Central memory CD8-positive, alpha-beta T cell (primary cell): ENCODE measurements around the gene SPAST.
"Not testable (repeated sequence)": the region's sequence is repeated elsewhere in the genome, so short reads cannot be mapped to it uniquely, and the experiment has no call there.

ENCODE experiments used
- ATAC-seq: fragments of 150-1000 bp; cut with Tn5 transposase; replicated peaks from 2 replicates; pipeline ENCODE4 v1.10.0; 2022; ENCODE audit warnings: mild to moderate bottlenecking, moderate FRiP score, moderate number of reproducible peaks; ENCODE audit not compliant: poor library complexity, severe bottlenecking; ENCODE audit errors: extremely low read depth
- DNase-seq, 2 donors: peaks; one replicate each; pipeline ENCODE4 v3.0.0; 2021; ENCODE audit warnings: low spot score in 2 of 2
- H3K27ac Mint-ChIP-seq: one replicate; pipeline ENCODE4 v1.8.0; 2022; ENCODE audit warnings: low read depth, mild to moderate bottlenecking, moderate library complexity, mixed read lengths
- H3K27me3 Mint-ChIP-seq: one replicate; pipeline ENCODE4 v1.8.0; 2022; ENCODE audit warnings: mixed read lengths
- H3K36me3 Mint-ChIP-seq: one replicate; pipeline ENCODE4 v1.8.0; 2022; ENCODE audit warnings: mild to moderate bottlenecking, moderate library complexity, mixed read lengths; ENCODE audit not compliant: insufficient read depth
- H3K4me1 Mint-ChIP-seq: one replicate; pipeline ENCODE4 v1.8.0; 2022; ENCODE audit warnings: mixed read lengths
- H3K4me3 Mint-ChIP-seq: one replicate; pipeline ENCODE4 v1.8.0; 2022; ENCODE audit warnings: mild to moderate bottlenecking, moderate library complexity, mixed read lengths
- H3K9me3 Mint-ChIP-seq: one replicate; pipeline ENCODE4 v1.8.0; 2022; ENCODE audit warnings: mixed read lengths

Gene SPAST

GRCh38 chr2:32136097-32136496 lies 72.7 kb downstream of the SPAST start:
- H3K27me3 Mint-ChIP-seq, result no peaks in the 10 kb centered on the region
- no peak overlapping the region for H3K27ac Mint-ChIP-seq
- H3K36me3 Mint-ChIP-seq, result peaks cover 41% of the 10 kb centered on the region
- H3K4me3 Mint-ChIP-seq, result no peak overlapping the region
- DNase-seq, result no peak
- no peaks in the 10 kb centered on the region for H3K9me3 Mint-ChIP-seq
- H3K4me1 Mint-ChIP-seq, result no peaks in the 10 kb centered on the region
- no peak for ATAC-seq

GRCh38 chr2:32151544-32151943 lies 88.2 kb downstream of the SPAST start:
- not testable (repeated sequence) for H3K4me1 Mint-ChIP-seq, ATAC-seq, H3K27ac Mint-ChIP-seq, H3K27me3 Mint-ChIP-seq, H3K9me3 Mint-ChIP-seq, H3K4me3 Mint-ChIP-seq, DNase-seq
- peaks cover 21% of the 10 kb centered on the region for H3K36me3 Mint-ChIP-seq

DNA sequence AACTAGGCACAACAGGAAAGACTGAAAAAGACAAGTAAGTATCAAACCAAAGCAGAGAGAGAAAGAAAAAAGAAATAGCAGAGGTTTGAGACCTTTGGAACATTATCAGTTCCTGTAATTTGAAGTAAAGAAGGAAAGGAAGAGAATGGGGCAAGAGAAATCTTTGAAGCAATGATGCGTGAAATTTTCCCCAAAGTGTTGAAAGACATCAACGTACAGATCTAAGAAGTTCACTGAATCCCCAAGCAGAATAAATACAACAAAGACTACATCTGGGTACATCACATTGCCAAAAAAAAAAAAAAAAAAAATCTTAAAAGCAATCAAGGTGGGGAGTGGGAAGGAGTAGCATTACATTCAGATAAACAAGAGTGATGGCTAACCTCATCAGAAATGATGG lies 96.3 kb downstream of the SPAST start:
- no peaks in the 10 kb centered on the region for H3K9me3 Mint-ChIP-seq
- peaks cover 8% of the 10 kb centered on the region for H3K36me3 Mint-ChIP-seq
- H3K27ac Mint-ChIP-seq, result no peak overlapping the region

DNA sequence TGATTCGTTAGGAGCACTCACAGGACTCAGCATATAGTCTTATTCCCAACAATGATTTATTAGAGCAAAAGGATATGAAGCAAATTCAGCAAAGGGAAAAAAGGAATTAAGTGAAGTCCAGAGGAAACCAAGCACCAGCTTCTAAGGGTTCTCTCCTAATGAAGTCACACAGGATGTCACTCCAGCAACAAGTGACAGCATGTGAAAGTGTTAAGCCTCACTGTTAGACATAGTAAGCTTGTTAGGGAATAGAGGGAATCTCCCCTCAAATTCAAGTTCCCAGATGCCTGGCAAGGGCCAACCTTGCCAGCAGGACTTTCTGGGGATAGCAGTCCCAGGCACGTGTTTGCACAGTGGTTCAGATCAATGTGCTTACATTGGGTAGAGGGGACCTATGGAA lies 97.9 kb downstream of the SPAST start:
- H3K4me1 Mint-ChIP-seq, result peaks cover 18% of the 10 kb centered on the region
- no peak overlapping the region for H3K4me3 Mint-ChIP-seq
- H3K36me3 Mint-ChIP-seq, result peaks cover 9% of the 10 kb centered on the region
- H3K27ac Mint-ChIP-seq, result no peak overlapping the region
- no peaks in the 10 kb centered on the region for H3K27me3 Mint-ChIP-seq
- DNase-seq, result no peak
- H3K9me3 Mint-ChIP-seq, result no peaks in the 10 kb centered on the region
- no peak for ATAC-seq

More for the DNA sequence above, 96.3 kb downstream of the SPAST start:
- no peak for DNase-seq
- H3K27me3 Mint-ChIP-seq, result no peaks in the 10 kb centered on the region
- no peak overlapping the region for H3K4me3 Mint-ChIP-seq
- ATAC-seq, result no peak
- peaks cover 3% of the 10 kb centered on the region for H3K4me1 Mint-ChIP-seq

GRCh38 chr2:32164254-32164653 lies 100.9 kb downstream of the SPAST start:
- Mint-ChIP-seq H3K27ac (peak overlapping the region; percentile 94), H3K36me3 (peaks cover 14% of the 10 kb centered on the region), H3K4me1 (peaks cover 39% of the 10 kb centered on the region)
- DNase-seq, H3K4me3 Mint-ChIP-seq, ATAC-seq, H3K9me3 Mint-ChIP-seq, H3K27me3 Mint-ChIP-seq: not testable (repeated sequence)

DNA sequence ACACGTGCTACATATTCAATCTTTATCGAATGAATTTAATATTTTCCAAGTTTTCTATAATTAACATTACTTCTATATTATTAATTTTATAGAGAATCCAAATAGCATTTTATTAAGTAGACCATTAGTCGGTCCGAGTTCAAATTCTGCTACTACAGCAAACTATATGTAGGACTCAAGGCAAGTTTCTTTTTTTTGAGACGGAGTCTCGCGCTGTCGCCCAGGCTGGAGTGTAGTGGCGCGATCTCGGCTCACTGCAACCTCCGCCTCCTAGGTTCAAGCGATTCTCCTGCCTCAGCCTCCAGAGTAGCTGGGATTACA lies 101.6 kb downstream of the SPAST start:
- Mint-ChIP-seq H3K4me3 (peak overlapping the region; percentile 100), H3K4me1 (peaks cover 39% of the 10 kb centered on the region), H3K27ac (peak overlapping the region; percentile 94), H3K36me3 (peaks cover 14% of the 10 kb centered on the region)
- DNase-seq, H3K27me3 Mint-ChIP-seq, H3K9me3 Mint-ChIP-seq: not testable (repeated sequence)
- ATAC-seq, result peak; percentile 11

DNA sequence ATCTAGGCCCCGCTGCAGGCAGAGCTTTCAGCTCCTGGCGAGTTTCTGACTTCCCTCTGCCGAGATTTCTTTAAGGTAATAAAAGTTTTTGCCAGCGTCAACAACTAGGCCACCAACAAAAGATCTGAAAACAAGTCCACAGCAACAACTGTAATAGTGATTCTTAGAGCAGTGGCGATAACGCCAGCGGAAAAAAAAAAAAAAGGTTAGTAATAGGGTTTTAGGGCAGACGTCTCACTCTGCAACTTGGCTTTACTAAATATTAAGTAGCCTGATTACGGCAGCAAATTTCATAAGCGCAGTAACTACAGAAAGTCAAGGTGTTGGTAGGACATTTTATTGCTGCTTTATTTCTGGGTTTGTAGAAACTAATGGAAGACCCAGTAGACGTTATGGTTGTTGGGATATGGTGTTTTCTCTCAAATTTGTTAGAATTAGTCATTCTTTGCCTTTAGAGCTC lies 102.8 kb downstream of the SPAST start:
- peak; percentile 22 for ATAC-seq

GRCh38 chr2:32168513-32168912 lies 105.2 kb downstream of the SPAST start:
- Mint-ChIP-seq H3K27ac (peak overlapping the region; percentile 35), H3K27me3 (no peaks in the 10 kb centered on the region), H3K9me3 (no peaks in the 10 kb centered on the region), H3K4me3 (no peak overlapping the region), H3K36me3 (peaks cover 25% of the 10 kb centered on the region), H3K4me1 (peaks cover 55% of the 10 kb centered on the region)
- ATAC-seq, result no peak
- DNase-seq, result no peak

More for the DNA sequence above, 102.8 kb downstream of the SPAST start:
- peaks cover 14% of the 10 kb centered on the region for H3K36me3 Mint-ChIP-seq
- H3K27ac Mint-ChIP-seq, result peak overlapping the region; percentile 94
- peaks cover 39% of the 10 kb centered on the region for H3K4me1 Mint-ChIP-seq
- DNase-seq, result peak in 1 of 2 donors; percentile 12
- peak overlapping the region; percentile 100 for H3K4me3 Mint-ChIP-seq
- no peaks in the 10 kb centered on the region for H3K27me3 Mint-ChIP-seq
- no peaks in the 10 kb centered on the region for H3K9me3 Mint-ChIP-seq

DNA sequence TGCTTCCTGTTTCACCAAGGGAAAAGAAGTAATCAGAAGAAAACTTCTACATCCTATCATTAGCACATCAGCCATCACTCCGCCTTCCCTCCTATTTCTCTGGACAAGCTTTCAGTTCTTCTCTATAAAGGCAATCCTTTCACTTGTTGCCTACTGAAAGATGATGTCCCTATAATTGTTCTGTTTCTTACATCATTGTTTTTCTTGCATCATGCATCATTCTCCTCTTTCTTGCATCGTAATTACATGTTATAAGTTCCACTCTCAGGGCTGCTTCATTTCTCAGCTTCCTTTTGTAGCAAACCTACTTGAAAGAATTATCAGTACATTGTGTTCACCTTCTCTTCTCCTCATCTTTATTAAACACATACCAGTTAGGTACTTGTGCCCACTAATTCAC lies 109.5 kb downstream of the SPAST start:
- Mint-ChIP-seq H3K4me1 (peaks cover 21% of the 10 kb centered on the region), H3K4me3 (no peak overlapping the region), H3K36me3 (peaks cover 37% of the 10 kb centered on the region), H3K9me3 (no peaks in the 10 kb centered on the region), H3K27ac (peak overlapping the region; percentile 7), H3K27me3 (no peaks in the 10 kb centered on the region)
- no peak for ATAC-seq
- no peak for DNase-seq

DNA sequence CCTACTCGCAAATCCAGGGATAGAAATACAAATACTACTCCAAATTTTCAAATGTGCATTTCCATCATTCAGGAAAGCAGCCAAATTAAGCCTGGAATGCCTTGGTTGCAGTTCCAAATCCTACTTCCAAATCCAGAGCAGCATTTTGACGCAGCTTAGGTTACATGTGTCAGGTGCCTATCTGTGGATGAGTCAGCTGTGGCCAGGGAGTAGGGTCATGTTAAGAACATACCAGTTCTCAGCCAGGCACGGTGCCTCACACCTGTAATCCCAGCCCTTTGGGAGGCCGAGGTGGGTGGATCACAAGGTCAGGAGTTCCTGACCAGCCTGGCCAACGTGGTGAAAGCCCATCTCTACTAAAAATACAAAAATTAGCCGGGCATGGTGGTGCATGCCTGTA lies 119.3 kb downstream of the SPAST start:
- H3K36me3 Mint-ChIP-seq, result peaks cover 36% of the 10 kb centered on the region

GRCh38 chr2:32189011-32189410 lies 125.7 kb downstream of the SPAST start:
- no peak for DNase-seq
- H3K27me3 Mint-ChIP-seq, result no peaks in the 10 kb centered on the region
- no peak for ATAC-seq
- peaks cover 31% of the 10 kb centered on the region for H3K36me3 Mint-ChIP-seq
- no peak overlapping the region for H3K4me3 Mint-ChIP-seq
- H3K27ac Mint-ChIP-seq, result no peak overlapping the region
- H3K9me3 Mint-ChIP-seq, result no peaks in the 10 kb centered on the region
- peaks cover 18% of the 10 kb centered on the region for H3K4me1 Mint-ChIP-seq

More for the DNA sequence above, 119.3 kb downstream of the SPAST start:
- H3K4me3 Mint-ChIP-seq, result no peak overlapping the region
- H3K4me1 Mint-ChIP-seq, result no peaks in the 10 kb centered on the region
- H3K27ac Mint-ChIP-seq, result no peak overlapping the region
- no peaks in the 10 kb centered on the region for H3K9me3 Mint-ChIP-seq
- DNase-seq (no peak), ATAC-seq (no peak)
- no peaks in the 10 kb centered on the region for H3K27me3 Mint-ChIP-seq

GRCh38 chr2:32192418-32192817 lies 129.1 kb downstream of the SPAST start:
- no peak for DNase-seq
- H3K9me3 Mint-ChIP-seq, result no peaks in the 10 kb centered on the region
- no peak overlapping the region for H3K4me3 Mint-ChIP-seq
- peaks cover 18% of the 10 kb centered on the region for H3K4me1 Mint-ChIP-seq
- no peaks in the 10 kb centered on the region for H3K27me3 Mint-ChIP-seq
- no peak overlapping the region for H3K27ac Mint-ChIP-seq
- ATAC-seq, result no peak
- peaks cover 19% of the 10 kb centered on the region for H3K36me3 Mint-ChIP-seq

DNA sequence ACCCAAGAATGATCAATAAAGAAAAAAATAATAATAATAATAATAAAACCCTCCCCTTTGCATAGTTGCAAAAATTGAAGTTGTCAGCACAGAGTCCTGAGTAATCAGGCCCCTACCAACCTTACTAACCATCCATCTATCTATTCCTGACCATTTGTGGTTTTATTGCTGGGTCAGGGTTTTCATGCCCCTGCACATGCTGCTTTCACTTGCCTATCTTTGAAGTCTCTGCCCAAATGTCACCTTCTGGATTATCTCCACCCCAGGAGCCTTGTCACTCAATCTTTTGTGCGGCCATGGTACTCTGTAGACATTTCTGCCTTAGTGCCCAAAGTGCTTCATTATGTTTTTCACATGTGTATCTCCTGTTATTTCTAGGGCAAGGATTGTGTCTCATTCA lies 137.5 kb downstream of the SPAST start:
- H3K4me3 Mint-ChIP-seq, result no peak overlapping the region
- no peak overlapping the region for H3K27ac Mint-ChIP-seq
- H3K36me3 Mint-ChIP-seq, result peaks cover 21% of the 10 kb centered on the region
- no peaks in the 10 kb centered on the region for H3K4me1 Mint-ChIP-seq
- no peak for DNase-seq
- no peaks in the 10 kb centered on the region for H3K9me3 Mint-ChIP-seq
- H3K27me3 Mint-ChIP-seq, result no peaks in the 10 kb centered on the region
- no peak for ATAC-seq

- H3K4me3 Mint-ChIP-seq, DNase-seq, H3K27me3 Mint-ChIP-seq, ATAC-seq, H3K27ac Mint-ChIP-seq, H3K9me3 Mint-ChIP-seq, H3K4me1 Mint-ChIP-seq: not testable (repeated sequence)
- H3K36me3 Mint-ChIP-seq, result peaks cover 19% of the 10 kb centered on the region
These were observed 140.1 kb downstream of the SPAST start for GRCh38 chr2:32203428-32203827.
